DMS153 (cell line): ENCODE data around the gene PAX5.
"Not testable (repeated sequence)": the region's sequence is repeated elsewhere in the genome, so short reads cannot be mapped to it uniquely, and the experiment has no call there.

ENCODE experiments used
- DNase-seq: peaks from one replicate; lab custom pipeline; 2025; lab: John Stamatoyannopoulos, UW

Gene PAX5

DNA sequence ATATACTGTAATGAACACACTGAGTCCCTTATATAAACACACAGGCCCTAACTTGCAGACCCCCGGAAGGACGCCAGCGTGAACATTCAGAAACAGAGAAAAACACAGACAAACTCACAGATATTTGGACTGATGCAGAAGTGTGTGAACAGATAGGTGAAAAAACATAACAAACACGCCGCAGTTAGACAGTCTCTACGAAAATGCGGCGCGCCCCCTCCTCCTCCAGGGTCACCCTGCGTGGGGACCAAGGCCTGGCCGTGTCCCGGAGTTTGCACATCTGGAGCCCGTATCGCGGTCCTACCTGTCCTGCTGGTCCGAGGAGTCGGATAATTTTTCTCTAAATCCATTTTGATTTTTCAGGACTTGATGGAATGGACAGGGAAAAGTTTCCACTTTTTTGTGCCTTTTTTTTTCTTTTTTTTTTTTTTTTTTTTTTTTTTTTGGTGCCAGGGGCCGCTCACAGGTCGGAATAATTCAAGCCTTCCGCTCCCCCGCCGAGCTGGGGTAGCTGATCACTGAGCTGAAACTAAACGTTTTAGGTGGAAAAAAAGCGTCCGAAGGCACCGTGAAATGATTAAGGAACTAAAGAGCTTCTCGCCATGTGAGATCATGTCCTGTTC is at the start of gene PAX5:
TSS of gene PAX5 (minus strand) at position 587 of the 623 bp plus-strand sequence. CDS start at position 350, 237 bp downstream.
- DNase-seq: no peak

DNA sequence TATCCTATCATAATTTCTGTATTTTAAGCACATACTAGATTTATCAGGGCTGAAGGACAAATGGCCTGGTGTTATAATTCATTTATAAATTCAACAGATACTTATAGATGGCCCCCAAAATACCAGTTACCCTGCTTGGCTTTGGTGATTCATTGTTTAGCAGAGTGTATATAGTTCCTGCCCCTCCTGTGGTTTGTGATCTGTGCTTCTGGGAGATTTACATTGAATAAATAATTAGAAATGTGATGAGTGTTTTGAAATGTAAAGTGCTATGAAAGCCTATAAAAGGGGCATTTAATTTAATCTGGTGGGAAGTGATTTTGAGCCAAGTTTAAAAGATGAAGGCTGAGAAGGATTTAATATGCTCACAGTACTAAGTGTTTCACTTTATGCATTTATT is 49.6 kb upstream of the PAX5 start:
- no peak for DNase-seq

- DNase-seq: no peak
These were observed 48.2 kb upstream of the PAX5 start for GRCh38 chr9:37082214-37082765.

DNA sequence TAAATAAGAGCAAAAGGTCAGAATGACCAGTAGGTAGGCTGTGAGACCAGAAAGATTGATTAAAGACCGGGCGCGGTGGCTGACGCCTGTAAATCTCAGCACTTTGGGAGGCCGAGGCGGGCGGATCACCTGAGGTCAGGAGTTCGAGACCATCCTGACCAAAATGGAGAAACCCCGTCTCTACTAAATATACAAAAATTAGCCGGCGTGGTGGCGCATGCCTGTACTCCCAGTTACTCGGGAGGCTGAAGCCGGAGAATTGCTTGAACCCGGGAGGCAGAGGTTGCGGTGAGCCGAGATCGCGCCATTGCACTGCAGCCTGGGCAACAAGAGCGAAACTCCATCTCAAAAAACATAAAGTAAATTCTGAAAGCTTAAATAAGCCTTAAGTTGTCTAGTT is 47.4 kb upstream of the PAX5 start:
- not testable (repeated sequence) for DNase-seq

GRCh38 chr9:37080165-37080628 is 46.1 kb upstream of the PAX5 start:
- not testable (repeated sequence) for DNase-seq

DNA sequence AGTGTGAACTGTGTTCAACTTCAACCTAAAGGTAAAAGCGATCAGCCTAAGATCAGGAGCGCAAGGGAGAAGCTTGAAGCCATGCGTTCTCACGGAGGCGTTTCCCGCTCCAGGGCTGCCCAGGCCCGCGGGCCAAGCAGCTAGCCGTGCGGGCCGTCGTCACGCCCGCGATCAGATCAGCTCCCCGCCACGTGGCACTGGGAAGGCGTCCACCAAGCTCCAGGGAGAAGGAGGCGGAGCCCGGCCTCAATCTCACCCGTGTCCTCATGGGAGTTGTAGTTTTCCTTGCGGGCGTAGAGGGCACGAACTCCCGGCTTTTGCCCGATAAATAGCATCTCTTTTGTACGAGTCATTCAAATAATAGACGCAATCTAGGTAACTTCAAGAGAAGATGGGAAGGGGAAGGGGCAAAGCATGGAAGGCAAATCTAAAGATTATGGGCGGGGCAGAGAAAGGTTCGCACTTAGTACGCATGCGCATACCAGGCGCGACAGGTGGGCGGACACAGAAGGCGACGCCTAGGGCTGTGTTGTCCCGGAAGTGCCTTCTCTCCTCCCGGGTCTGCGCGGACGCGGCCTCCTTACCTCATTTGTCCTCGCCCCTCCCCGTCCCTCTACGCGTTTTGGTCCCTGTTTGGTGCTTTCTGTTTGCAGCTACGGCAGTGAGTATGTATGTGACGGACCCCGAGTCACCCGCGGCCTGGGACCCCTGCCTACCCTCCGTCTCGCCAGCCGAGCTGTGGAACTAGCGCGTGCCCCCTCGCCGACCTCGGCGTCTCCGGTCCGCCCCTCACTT is 45.5 kb upstream of the PAX5 start:
- peak; percentile 91 for DNase-seq

GRCh38 chr9:37074790-37075189 is 40.7 kb upstream of the PAX5 start:
- not testable (repeated sequence) for DNase-seq

- no peak for DNase-seq
These were observed 32.2 kb upstream of the PAX5 start for GRCh38 chr9:37066139-37066725.

DNA sequence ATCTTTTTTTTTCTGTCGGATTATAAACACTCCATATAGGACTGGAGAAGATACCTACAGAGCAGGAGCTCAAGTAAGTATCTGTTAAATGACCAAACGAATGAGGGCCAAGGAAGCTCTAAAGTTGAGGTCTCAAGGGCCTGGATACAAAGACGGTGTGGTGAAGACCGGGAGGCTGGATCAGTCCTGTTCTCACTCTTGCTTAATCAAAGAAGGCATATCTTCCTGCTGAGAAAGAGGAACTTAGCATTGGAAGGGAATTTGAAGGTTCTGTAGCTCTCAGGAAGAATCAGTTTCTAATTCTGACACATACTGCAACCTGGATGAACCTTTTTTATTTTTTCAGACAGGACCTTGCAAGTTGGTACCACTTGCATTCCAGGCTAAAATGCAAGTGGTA is 28.3 kb upstream of the PAX5 start:
- no peak for DNase-seq

DNA sequence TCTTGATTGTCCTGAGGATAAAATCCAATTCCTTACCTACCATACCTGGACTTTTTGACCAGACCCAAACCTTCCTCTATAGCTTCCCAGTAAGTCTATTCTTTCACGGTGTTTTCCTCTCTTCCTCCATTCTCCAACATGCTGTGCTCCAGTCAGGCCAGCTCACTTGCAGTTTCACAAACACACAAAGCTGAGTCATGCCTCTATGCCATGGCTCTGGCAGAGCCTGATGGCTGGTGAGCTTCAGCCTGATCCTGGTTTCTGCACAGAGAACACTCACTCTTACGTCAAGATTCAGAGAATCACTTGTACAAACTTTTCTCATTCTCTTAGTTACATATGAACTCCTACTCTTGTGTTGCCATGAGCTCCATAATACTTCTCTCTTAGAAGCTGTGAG is 27.7 kb upstream of the PAX5 start:
- DNase-seq: no peak

DNA sequence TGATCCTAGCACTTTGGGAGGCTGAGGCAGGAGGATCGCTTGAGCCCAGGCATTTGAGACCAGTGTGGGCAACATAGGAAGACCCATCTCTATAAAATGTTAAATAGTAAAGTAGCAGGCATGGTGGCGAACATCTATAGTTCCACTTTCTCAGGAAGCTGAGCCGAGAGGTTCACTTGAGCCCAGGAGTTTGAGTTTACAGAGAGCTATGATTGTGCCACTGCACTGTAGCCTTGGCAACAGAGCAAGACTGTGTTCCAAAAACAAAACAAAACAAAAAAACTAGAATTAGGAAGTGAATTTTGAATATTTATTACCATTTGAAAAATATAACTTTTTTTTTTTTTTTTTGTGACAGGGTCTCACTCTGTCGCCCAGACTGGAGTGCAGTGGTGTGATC is 26.8 kb upstream of the PAX5 start:
- DNase-seq: no peak

- DNase-seq: no peak
These were observed 22.2 kb upstream of the PAX5 start for GRCh38 chr9:37056046-37056920.

DNA sequence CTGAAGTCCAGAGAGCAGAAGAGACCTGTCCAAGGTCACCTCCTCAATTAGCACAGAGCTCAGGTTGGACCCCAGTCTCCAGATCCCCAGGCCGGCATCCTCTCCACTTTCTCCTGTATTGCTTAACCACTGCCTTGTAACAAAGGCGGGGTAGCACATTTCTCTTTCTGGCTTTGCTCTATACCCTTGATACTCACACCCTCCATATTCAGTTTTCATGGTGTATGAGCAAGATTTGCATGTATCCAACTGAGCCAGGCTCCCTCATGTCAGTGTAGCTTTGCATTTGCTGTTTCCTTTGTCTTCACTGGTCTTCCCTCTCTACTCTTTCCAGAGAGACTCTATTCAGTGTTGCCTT is 20.3 kb upstream of the PAX5 start:
- not testable (repeated sequence) for DNase-seq

- no peak for DNase-seq
These were observed 19.8 kb upstream of the PAX5 start for GRCh38 chr9:37053684-37054362.

DNA sequence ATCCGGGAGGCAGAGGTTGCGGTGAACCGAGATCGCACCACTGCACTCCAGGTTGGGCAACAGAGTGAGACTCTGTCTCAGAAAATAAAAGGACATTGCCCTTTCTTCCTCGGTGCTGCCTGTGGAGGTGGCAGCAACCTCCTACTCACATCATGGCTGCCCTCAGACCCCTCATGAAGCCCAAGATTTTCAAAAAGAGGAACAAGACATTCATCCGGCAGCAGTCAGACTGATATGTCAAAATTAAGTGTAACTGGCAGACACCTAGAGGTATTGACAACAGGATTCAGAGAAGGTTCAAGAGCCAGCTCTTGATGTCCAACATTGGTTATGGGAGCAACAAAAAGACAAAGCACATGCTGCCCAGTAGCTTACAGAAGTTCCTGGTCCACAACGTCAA is 12.6 kb upstream of the PAX5 start:
- no peak for DNase-seq

GRCh38 chr9:37042421-37042820 is 8.4 kb upstream of the PAX5 start:
- no peak for DNase-seq

- DNase-seq: no peak
These were observed 6.5 kb upstream of the PAX5 start for GRCh38 chr9:37040508-37041127.

GRCh38 chr9:37038943-37039464 is 4.9 kb upstream of the PAX5 start:
- DNase-seq: no peak

DNA sequence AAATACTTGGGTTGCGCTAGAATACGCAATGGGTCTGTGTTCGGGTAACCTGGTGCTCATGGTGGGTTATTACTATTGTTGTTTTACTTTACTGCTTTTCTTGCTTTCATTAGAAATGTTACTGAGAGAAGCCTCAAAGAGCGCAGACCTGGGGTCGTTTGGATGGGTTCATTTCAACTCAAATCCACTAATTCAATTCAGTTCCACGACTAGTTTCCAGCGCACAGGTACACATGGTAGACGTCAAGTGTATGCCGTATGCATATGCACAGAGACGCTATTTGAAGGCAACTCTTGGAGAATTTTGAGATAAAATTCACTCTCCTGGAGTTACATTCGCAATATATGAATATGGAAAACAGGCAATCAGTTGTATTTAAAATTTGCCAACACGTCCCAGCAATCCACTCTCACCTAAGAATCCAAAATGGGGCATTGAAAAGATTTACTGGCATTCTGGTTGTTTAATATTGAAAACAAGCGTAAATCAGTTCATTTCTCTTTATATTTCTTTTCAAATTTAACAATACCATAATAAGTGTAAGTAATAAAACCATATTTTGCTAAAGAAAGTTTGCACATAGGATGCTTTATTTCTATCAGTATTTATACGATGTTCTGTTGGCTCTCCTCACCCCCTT is 4.4 kb upstream of the PAX5 start:
- no peak for DNase-seq
